22Rv1 (cell line): ENCODE data around the gene IGF2R.

ENCODE experiments used
- ZFX ChIP-seq: fragments of 450-650 bp; IDR thresholded peaks from 2 replicates; pipeline ENCODE4 v1.6.1; 2017; ENCODE audit warnings: antibody characterized with exemption, borderline replicate concordance
- TF ChIP-seq, protein P1 (sequence below): fragments of 450-650 bp; IDR thresholded peaks from 2 replicates; pipeline ENCODE4 v1.5.1; 2017; ENCODE audit warnings: mild to moderate bottlenecking

DNA sequence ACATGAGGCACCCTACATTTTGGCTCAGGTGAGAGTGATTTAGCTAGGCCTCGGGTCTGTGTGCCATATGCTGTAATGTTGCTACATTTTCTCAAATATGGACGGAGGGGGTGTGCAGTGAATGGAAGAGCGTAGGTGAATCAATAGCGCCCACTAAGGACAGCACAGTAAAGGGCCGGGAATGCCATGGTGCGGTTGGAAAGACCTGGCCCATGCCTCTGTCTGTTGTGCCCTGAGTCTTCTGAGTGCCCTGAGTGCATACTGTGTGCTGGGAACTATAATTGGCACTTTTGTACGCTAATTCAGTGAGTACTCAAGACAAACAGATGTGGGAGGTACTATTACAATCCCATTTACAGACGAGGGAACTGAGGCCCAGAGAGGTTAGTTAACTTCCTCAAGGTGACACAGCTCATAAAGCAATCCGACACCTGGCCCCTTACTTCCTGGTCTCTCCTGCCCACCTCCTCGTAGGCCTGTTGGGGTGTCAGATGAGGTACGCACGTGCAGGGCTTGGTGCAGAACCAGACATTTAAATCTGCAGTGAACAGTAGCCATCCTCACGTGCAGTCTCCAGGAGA, 170.0 kb downstream of the IGF2R start:
- TF ChIP-seq, protein P1, sequence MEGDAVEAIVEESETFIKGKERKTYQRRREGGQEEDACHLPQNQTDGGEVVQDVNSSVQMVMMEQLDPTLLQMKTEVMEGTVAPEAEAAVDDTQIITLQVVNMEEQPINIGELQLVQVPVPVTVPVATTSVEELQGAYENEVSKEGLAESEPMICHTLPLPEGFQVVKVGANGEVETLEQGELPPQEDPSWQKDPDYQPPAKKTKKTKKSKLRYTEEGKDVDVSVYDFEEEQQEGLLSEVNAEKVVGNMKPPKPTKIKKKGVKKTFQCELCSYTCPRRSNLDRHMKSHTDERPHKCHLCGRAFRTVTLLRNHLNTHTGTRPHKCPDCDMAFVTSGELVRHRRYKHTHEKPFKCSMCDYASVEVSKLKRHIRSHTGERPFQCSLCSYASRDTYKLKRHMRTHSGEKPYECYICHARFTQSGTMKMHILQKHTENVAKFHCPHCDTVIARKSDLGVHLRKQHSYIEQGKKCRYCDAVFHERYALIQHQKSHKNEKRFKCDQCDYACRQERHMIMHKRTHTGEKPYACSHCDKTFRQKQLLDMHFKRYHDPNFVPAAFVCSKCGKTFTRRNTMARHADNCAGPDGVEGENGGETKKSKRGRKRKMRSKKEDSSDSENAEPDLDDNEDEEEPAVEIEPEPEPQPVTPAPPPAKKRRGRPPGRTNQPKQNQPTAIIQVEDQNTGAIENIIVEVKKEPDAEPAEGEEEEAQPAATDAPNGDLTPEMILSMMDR: no peak
- no peak for TF ChIP-seq ZFX
